ENCODE measurements around the gene CRHBP.
"Not testable (repeated sequence)": the region's sequence is repeated elsewhere in the genome, so short reads cannot be mapped to it uniquely, and the experiment has no call there.

Gene CRHBP

DNA sequence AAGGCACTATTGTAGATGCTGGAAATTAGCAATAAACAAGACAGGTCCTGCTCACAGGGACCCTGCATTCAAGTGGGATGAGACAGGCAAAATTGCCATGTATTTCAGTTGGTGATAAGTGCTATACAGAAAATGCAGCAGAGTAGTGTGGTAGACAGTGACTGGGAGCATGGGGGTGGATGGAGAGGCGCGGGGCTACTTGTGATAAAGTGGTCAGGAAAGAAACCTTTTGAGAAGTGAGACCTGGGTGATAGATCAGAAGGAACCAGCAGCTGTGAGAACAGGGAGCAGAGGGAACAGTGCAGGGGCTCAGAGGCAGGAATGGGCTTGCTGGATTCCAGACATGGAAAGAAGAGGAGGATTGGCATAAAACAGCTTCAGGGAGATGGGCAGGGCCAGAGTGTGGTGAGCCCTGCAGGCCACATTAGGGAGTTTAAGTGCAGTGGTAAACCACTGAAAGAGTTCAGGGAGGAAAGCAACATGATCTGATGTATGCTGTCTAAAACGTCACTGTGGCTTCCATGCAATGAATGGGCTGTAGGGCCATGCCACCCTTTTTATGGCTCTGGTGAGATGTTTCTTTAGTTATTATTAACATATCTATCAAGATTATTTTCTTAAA lies 7.3 kb downstream of the CRHBP start:
- no peak for DNase-seq

DNA sequence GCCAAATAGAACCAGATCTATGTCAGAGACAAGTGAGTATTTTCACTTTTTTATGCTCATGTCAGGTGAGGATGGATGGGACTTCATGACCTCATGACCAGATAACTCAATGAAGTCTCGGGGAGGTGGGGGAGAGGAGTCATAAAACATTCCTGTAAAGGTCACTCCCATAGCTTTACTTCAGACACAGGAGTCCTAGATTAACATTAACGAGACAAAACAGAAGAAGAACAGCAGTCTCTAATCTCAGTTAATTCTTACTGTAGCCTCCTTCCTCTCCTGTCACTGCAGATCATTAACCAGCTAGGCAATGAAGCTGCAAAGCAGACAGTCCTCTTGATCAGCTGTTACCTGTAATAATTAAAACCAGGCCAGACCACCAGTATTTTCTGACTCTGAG lies 11.2 kb downstream of the CRHBP start:
- DNase-seq = no peak

DNA sequence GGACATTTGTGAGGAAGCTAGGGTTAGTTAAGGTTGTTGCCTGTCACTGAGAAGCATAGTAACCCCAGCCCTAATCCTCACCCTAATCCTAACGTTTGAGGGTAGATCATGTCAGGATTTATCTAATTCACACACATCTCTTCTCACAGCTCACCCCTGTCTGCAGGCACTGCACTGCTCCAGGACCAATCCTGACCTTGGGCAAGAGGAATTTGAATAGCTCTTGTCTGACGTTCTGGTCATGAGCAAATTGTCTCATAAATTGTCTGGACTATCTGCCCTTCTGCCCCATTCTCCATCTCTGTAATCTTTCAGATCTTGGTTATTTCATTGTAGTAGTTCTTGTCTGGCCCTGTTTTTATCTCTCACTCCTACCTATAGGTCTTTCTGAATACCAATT lies 18.7 kb downstream of the CRHBP start:
- no peak for DNase-seq

DNA sequence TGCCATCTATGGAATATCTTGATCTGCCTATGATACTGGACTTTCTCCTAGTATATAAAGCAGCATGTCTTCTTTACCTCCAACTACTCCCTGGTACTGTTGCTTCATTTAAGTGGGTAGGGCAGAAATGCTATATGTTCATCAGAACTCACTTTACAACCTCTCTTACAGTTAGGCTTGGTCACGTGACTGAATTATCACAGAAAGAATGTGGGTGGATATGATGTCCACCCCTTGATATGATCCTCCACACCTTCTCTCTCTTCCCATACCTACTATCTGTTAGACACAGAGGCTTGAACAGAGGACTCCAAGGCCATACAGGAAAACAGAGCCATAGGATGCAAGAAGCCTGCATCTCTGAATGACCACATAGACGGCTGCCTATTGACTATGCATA lies 19.8 kb downstream of the CRHBP start:
- DNase-seq = no peak

DNA sequence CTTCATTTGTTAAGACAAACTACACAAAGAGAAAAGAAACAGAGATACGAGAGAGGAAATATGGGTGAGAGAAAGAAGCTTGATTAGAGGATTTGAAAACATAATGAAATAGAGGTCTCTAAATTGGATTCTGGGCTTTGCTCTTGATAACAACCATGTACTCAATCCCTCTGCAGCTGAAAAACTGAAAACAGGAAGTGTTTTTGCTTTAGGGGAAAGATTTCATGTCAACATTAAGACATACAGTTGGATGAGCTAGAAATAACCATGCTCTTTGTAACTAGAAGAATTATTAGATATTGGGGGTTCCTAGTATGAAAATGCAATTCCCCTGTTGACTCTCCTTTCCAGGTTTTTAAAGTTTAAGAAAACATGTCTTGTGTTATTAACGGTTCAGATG lies 21.9 kb downstream of the CRHBP start:
- DNase-seq = no peak

DNA sequence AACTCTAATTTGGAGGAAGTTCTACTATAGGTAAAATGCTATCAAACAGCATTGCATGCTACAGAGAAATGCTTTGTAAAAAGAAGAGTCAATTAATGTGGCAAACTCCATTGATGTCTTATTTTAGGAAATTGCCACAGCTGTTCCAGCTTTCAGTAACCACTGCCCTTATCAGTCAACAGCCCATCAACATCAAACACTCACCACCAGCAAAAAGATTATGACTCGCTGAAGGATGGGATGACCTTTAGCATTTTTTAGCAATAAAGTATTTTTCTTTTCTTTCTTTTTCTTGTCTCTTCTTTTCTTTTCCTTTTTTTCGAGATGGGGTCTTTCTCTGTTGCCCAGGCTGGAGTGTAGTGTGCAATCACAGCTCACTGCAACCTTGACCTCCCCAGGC lies 26.0 kb downstream of the CRHBP start:
- no peak for DNase-seq

DNA sequence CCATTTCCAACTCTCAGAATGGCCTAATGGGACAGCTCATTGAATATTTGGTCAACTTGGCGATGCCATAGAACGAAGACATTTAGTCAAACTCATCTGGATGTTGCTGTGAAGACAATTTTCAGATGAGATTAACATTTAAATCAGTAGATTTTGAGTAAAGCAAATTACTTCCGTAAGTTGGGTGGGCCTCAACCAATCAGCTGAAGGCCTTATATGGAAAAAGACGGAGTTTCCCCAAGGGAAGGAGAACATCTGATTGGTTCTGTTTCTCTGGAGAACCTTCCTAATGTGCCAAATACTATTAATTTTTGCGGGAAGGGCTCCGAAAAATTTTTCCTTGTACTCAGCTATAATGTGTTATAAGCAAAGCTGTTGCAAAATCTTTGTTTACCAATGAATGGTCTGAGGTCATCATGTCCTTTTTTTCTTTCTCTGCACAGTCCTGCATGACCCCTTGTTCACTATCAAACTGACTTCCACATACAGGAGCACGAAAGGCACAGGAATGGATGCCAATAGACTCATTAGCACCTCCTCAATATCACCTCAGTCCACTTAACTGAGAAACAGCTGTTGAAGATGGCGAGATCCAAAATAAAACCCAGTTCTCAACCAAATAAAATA lies 27.8 kb downstream of the CRHBP start:
- no peak for DNase-seq

DNA sequence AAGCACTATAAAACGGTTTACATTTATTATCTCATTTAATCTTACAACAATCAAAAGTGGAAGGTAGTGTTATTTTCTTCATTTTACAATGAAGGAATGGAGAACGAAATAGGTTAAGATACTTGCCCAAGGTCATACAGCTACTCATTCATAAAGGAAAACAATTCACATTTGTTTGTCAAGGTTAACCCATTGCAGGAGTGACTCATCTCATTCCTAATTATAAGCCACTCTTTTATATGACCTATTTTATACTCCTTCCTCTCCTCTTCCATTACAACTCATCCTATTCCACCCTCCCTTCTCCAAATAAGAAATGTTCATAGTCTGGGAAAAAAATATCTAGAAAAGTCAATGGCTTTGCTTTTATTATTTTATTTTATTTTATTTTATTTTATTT lies 29.6 kb downstream of the CRHBP start:
- no peak for DNase-seq

DNA sequence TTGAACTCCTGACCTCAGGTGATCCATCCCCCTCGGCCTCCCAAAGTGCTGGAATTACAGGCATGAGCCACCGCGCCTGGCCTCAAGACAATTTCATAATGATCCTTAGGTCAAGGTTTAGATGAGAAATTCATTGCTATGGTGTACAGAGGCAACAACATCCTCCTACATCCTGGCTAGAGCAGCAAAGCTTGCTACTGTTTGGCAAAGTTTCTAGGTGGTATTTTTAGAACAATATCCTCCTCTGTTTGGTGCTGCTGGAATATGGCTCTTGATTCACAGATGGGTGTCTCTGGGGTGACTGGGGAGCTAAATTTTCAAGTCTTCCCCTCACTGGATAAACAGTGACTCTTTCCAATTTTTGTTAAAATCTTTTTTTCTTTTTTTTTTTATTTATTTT lies 30.6 kb downstream of the CRHBP start:
- no peak for DNase-seq

DNA sequence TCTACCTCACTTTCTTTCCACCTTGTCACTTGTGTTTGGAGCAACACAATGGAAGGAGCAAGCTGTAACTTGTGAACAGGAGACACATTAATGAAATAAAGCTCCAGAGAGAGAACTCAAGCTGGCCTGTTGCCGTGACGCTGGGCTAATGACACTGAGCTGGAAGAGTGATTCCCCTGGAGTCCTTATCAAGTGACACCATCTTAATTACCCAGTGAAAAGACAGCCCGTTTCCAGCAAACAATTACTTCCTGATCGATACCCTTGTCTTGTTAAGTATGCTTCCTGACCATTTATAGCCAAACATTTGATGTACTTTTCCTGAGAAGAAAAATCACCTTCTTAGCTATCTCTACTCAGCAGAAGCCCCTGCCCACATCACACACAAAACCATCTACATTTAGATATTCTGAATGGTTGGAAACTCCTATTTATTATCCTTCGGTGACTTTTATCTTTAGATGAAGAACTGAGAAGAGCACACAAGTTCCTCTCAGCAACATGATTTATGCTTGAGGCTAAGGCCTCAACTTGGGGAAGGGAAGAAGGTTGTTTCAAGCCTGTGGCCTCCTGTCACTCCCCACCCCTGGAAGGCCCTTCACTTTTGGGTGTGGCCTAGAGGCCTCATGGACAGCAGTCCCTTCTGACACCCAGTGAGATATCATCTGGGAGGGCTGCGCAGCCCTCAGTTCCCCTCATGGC lies 34.1 kb downstream of the CRHBP start:
- no peak for DNase-seq

DNA sequence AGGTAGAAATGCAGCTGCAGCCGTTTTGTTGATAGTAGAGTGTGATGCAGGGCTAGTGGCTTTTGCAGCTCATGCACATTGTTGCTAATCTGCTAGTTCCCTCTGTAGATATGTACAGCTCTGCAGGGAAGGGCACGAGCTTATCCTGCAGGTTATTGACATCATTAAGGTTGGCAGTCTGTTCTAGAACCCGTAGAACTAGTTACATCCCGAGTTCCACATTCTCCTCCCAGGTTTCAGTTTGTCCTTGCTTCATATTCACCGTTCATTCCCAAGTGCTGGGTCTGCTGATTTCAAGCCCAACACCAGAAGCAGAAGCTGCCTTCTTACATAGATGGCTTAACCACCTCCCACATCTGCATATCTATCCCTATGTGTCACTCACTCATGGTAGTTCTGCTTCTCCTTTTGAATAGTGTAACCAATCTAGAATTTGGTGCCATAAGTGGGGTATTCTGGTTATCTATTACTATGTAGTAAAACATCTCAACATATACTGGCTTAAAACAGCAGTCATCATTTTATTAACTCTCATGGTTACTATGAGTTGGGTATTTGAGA lies 38.1 kb downstream of the CRHBP start:
- no peak for DNase-seq

DNA sequence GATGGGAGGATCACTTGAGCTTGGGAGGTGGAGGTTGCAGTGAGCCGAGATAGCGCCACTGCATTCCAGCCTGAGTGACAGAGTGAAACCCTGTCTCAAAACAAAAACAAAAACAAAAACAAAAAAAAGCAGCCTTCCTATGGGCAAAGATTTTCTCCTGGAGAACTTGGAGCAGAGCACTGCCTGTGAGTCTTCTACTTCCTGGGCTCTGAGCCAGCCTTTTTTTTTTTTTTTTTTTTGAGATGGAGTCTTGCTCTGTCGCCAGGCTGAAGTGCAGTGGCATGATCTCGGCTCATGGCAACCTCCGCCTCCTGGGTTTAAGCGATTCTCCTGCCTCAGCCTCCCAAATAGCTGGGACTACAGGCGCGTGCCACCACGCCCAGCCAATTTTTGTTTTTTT lies 40.6 kb downstream of the CRHBP start:
- peak; percentile 8 for DNase-seq

DNA sequence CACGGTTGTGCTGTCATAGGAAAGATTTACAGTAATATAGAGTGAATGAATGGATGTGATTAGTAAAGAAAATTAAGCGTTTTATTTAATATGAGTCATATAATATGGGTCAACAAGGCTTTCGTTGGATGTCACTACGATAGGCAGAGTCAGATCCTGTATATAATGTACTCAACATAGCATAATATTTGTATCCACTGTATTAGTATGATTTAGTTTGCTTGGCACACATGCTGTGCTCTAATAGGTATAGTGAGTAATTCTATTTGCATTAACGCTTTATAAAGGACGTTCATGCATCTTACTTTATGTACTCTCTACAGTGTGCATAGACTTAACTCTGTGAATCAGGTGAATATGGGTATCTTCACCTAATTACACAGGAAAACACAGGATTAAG lies 41.5 kb downstream of the CRHBP start:
- no peak for DNase-seq

DNA sequence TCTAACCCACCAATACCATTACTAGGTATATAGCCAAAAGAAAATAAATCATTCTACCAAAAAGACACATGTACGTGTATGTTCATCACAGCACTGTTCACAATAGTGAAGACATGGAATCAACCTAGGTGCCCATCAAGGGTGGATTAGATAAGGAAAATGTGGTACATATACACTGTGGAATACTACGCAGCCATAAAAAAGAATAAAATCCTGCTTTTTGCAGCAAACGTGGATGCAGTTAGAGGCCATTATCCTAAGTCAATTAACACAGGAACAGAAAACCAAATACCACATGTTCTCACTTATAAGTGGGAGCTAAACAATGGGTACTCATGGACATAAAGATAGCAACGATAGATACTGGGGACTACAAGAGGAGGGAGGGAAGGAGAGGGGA lies 45.4 kb downstream of the CRHBP start:
- not testable (repeated sequence) for DNase-seq

DNA sequence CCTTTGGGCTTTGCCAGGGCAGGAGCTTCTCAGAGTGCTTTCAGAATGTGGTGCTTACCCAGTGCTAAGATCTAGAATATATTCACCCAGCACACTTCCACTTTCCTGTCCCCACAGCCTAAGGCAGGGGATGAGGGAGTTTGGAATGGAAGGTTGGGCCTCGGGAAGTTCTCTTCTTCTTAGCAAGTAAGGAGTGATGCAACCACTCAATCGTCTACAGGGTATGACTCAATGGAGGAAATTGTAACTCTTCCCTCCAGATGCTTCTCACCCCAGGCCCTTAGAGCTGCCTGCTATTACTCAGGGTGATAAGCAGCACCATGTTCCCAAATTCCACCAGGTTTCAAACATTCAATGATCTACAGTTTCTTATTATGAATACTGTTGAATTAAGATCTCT lies 46.6 kb downstream of the CRHBP start:
- no peak for DNase-seq

DNA sequence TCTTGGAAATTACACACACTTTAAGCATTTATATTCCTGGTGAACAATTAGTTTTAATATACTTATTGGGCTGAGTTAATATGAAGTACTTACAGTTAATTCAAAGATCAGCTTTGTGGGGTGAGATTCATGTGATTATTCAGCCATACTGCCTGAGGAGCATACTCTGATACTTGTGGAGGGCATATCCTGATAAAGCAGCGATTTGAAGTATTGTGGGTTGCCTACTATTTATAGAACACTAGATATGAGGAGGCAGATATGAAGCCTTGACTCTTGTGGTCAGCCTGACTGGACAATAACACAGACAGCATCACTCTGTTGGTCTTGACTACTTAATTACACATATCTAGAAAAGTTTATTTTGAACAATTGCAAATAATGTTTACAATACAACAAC lies 50.4 kb downstream of the CRHBP start:
- DNase-seq = no peak

DNA sequence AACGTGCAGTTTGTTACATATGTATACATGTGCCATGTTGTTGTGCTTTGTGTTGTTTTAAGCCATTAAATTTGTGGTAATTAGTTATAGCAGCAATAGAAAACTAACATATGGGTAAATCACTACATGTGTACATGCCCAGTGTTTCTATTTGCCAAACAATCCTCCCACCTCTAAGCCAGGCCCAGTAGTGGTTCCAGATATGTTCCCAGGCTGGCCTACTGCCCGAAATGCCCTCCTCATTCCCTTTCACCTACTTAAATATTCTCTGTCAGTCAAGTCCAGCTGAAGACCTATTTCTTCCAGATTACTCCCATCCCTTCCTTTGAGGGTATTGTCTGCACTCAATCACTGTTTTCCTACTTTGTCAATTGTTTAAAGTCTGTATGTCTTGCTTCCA lies 53.3 kb downstream of the CRHBP start:
- no peak for DNase-seq

DNA sequence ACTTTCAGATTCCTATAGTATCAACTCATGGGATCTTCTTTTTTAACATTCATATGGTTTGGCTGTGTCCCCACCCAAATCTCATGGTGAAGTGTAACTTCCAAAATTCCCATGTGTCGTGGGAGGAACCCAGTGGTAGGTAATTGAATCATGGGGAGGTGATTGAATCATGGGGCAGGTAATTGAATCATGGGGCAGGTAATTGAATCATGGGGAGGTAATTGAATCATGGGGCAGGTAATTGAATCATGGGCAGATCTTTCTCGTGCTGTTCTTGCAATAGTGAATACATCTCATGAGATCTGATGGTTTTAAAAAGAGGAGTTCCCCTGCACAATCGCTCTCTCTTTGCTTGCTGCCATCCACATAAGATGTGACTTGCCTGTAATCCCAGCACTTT lies 55.6 kb downstream of the CRHBP start:
- DNase-seq = no peak

DNA sequence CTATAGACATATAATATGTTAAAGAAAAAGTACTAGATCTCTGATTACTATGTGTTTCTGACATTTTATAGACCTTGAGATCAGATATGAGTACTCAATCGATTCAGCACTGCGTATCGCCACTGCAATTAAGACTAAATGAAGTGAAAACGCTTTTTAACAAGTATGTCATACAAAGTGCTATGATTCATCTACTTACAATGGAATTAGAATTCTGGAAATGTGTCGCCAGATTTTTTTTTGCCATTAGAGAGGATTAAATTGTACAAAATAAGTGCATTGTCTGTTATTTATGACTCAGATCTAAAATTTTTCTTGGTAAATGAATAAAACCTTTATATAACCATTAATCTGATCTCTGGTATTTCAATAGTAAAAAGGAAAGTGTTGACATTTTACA lies 57.4 kb downstream of the CRHBP start:
- DNase-seq = no peak

DNA sequence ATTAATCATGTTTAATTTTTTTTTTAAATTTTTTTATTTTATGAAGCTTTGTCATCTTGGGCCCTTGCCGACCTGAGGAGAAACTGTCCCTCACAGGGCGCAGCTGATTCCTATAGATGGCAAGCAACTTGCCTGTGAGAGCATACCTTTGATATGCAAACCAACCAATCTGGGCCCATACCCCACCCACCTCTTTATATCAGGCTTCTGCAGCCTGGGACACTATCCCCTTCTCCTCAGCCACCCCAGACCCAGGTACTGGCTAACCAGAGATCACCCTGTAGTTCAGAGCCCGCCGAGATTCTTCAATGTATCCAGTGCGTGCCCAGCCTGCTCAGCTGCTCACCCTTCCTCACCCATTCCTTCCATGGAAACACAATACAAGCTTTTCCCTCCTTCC lies 58.7 kb downstream of the CRHBP start:
- no peak for DNase-seq

DNA sequence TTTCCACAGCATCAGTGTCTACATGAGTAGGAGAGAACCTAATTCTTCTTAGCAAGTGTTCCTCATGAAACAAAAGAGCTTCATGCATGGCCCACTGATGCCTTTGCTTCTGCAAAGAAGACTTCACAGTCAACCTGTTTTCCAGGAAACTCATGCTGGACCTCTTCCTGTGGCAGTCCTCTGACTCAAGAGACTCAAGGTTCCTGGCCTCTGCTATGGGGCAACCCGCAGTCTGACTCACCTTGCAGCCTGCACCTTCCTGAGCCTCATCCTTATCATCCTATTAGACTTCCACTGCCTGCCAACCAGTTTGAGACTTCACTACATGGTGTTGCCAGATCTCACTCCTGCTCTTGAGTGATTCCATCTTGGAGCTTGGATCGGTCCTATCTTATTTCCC lies 59.8 kb downstream of the CRHBP start:
- DNase-seq = no peak

DNA sequence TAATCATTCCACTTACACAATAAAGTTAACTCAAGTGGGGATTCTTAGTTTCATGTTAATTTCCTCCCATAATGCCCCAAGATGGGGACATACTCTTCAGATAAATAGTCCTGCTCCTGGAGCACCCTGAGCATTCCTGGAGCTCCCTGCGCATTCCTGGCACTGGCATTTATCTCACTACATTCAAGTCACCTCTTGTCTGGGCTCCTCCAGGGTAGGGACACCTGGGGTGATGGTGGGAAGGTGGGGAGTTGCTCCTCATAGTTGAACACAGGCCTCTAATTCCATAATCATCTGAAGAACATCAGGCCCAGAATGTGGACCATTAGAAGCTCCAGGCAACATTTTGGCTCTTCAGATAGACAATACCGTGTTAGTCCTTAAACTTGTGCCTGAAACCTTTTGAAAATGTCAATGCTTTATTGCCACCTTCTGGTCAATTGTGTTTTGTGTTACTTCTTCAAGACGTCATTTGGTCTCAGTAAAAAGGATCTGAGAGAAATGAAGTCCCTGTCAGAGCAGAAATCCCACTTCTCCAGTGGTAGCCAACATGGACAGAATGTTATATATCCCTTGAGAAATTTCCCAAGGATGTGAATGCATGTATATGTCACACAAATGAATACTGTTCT lies 63.2 kb downstream of the CRHBP start:
- DNase-seq = no peak

DNA sequence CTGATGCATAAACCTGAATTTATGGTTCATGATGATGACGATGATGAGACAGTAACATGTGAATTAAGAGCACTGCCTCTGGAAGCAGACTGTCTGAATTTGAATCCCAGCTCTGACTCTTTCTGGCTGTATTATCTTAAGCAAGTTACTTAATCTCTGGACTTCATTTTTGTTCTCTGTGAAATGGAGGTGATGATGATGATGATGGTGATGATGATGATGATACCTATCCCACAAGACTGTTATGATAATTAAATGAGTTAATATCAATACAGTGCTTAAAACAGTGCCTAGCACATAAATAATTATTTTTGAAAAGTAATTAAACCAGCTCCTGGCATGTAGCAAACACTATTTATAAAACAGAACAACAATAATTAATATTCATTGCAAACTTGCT lies 64.1 kb downstream of the CRHBP start:
- DNase-seq = no peak

DNA sequence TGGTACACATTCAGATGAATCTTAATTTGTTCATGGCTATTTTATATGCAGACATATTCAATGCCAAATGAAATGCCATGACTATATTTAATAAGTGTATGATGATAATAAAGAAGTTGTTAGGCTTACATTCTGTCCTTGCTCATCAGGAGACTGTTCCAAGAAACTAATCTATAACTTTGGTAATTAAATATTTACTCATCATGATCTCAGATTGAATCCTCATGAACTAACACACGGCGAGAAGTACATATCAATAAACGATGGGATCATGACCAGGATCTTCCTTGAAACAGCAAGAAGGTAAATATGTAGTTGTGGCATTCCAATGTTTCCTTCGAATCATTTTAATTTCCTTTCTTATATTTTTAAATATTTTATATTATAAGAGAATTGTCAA lies 64.8 kb downstream of the CRHBP start:
- DNase-seq = no peak

Data from NCI-H2029 (cell line).